ENCODE measurements around the gene KRT6C.

DNA sequence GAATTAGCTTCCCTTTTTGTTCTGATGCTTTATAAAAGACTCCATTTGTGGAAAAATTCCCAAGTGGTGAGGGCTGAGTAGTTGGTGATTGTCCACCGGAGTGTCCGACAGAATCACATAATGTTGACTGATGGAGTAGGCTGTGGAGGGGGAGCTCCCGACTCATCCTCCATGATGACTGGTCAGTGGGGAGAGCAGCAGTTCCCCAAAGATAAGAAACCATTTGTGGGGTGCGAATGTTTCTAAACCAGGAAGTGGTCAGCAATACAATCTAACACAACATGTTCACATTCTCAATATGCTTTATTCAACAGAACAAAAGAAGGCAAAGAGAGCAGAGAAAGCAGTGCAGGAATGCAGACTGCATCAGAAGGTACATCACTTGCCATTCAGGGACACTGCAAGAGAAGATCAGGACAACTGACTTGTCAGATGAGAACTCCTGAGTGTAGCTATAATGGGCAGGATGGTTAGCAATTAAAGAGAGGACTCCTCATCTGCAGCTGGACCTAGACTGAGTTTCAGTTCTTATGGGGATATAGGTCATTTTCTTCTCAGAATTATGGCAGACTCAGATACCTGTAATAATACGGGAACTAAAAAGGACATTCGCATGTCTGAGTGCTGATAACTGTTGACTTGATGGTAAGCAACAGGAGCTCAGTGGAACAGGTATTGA is 27.1 kb downstream of the KRT6C start:
- no peak for TF ChIP-seq POLR2A (IDR thresholded peaks at IDR 0.05)
- TF ChIP-seq, protein P1, sequence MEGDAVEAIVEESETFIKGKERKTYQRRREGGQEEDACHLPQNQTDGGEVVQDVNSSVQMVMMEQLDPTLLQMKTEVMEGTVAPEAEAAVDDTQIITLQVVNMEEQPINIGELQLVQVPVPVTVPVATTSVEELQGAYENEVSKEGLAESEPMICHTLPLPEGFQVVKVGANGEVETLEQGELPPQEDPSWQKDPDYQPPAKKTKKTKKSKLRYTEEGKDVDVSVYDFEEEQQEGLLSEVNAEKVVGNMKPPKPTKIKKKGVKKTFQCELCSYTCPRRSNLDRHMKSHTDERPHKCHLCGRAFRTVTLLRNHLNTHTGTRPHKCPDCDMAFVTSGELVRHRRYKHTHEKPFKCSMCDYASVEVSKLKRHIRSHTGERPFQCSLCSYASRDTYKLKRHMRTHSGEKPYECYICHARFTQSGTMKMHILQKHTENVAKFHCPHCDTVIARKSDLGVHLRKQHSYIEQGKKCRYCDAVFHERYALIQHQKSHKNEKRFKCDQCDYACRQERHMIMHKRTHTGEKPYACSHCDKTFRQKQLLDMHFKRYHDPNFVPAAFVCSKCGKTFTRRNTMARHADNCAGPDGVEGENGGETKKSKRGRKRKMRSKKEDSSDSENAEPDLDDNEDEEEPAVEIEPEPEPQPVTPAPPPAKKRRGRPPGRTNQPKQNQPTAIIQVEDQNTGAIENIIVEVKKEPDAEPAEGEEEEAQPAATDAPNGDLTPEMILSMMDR (IDR thresholded peaks at IDR 0.05): no peak
